ENCODE results near the gene ZBED4.

DNA sequence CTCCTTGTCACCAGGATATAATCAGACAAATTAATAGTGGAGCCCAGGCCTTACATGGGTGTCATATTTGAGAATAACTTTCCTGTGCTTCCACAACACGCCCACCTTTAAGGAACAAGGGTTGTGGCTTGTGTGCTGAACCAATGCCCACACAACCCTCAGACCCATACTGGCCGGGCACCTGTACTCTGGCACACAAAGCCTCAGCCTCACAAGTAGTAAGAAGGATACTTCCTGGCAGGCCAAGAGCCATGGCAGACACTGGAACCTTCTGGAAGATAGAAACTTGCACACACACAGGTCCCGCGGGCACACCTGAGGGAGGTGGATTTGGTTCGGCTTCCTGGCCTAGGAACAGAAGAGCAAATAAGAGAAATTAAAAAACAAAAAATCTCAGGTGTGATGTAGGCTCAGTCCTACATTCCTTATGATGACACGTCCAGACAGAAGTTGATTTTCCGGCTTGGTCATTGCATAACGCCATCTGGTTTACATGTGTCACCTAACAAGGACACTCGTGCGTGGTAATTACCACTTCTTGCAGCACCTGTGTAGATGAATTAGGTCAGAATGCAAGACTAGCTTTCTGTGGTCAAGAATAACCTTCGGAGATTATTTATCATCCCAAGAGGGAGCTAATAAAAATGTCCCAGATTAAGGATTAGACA lies 20.2 kb upstream of the ZBED4 start:
- TF ChIP-seq, protein P1, sequence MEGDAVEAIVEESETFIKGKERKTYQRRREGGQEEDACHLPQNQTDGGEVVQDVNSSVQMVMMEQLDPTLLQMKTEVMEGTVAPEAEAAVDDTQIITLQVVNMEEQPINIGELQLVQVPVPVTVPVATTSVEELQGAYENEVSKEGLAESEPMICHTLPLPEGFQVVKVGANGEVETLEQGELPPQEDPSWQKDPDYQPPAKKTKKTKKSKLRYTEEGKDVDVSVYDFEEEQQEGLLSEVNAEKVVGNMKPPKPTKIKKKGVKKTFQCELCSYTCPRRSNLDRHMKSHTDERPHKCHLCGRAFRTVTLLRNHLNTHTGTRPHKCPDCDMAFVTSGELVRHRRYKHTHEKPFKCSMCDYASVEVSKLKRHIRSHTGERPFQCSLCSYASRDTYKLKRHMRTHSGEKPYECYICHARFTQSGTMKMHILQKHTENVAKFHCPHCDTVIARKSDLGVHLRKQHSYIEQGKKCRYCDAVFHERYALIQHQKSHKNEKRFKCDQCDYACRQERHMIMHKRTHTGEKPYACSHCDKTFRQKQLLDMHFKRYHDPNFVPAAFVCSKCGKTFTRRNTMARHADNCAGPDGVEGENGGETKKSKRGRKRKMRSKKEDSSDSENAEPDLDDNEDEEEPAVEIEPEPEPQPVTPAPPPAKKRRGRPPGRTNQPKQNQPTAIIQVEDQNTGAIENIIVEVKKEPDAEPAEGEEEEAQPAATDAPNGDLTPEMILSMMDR (IDR thresholded peaks at IDR 0.05; ENCODE audit: low read length), result no peak
- TF ChIP-seq EZH2 (IDR thresholded peaks at IDR 0.05; ENCODE audit: borderline replicate concordance, low read length), result no peak

Measured in OCI-LY1 (cell line).